GM12878 (cell line): ENCODE results near the gene SH2B3.

Experiments
- POLR2A ChIP-seq: IDR thresholded peaks from 2 replicates; pipeline ENCODE4 v1.6.1; 2011; ENCODE audit warnings: low read depth, mild to moderate bottlenecking, low read length
- SRF ChIP-seq, 2 experiments: IDR thresholded peaks; 2 replicates each; pipeline ENCODE4 v1.6.1; 2011; ENCODE audit warnings: low read depth in 2 of 2, low read length in 2 of 2, mild to moderate bottlenecking in 1 of 2, moderate library complexity in 1 of 2

DNA sequence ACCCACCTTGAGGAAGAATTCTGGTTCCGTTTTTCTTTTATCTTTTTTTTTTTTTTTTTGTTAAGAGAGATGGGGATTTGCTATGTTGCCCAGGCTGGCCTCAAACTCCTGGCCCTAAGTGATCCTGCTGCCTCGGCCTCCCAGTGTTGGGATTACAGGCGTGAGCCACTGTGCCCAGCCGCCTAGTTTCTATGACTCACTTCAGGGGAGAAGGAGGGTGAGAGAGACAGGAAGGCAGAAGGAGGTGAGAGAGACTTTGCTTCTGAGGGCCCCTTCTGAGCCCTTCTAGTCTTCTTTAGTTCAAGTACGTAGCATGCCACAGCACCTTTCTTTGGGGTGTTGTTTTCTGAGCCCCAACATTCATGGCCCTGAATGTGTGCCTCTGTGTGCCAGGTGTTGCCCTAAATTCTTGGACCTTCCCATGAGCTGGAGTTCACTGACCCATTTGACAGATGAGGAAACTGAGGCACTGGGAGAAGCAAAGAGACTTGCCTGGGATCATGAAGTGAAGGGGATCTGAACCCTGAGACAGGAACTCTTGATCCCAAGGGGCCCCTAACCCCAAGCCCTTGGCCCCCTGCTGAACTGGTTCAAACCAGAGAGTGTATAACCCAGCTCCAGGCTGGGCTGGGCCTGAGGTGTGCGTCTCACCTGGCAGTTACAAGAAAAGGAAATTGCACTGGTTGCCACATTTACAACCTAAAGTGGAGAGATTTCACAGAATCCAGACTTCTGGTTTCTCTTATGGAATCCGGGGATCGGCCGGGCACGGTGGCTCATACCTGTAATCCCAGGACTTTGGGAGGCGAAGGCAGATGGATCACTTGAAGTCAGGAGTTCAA is 20.8 kb downstream of the SH2B3 start:
- TF ChIP-seq POLR2A (no peak), SRF (IDR thresholded peaks at IDR 0.05; ENCODE audit: low read depth in 2 of 2, low read length in 2 of 2) (no peak)
